H1 (cell line): ENCODE results near the gene CHST13. TPM values are rescaled to one million over a fixed set of nuclear protein-coding genes. Genes with fewer than 3 reads are reported as not detected.
A peak's percentile ranks its signal among the peaks of the same experiment; 100 is the strongest.

Experiments
- CTCF ChIA-PET: fragments of 300-600 bp; sonication (Branson Sonifier 250); formaldehyde crosslinking; loops from one replicate; lab custom pipeline; 2021; ENCODE audit not compliant: partially characterized antibody; lab: Charles Lee
- POLR2A ChIA-PET: fragments of 300-600 bp; sonication (Branson Sonifier 250); formaldehyde crosslinking; loops from one replicate; lab custom pipeline; 2021; ENCODE audit warnings: inconsistent platforms; ENCODE audit not compliant: partially characterized antibody; lab: Charles Lee
- DNase-seq, 2 experiments: peaks; one replicate each; pipeline versions ENCODE4 v3.0.0 to v3.0.0-alpha.2; 2010 to 2022; ENCODE audit warnings: low spot score in 2 of 2, low read depth in 1 of 2, mixed read lengths in 1 of 2
- FAIRE-seq: peaks from 2 replicates; lab custom pipeline; 2011; peaks lifted over from hg19 to GRCh38; lab: Jason Lieb, UNC
- H2AFZ ChIP-seq: 2 replicates; pipeline ENCODE4 v1.8.1; 2012; ENCODE audit warnings: low read length, inconsistent platforms
- H2AK5ac ChIP-seq: 2 replicates; pipeline ENCODE4 v1.6.1; 2013; ENCODE audit warnings: low read depth, low read length
- H2BK120ac ChIP-seq: replicated peaks from 2 replicates; pipeline ENCODE3; 2013; ENCODE audit warnings: low read depth, low read length, inconsistent platforms
- H2BK12ac ChIP-seq: 2 replicates; pipeline ENCODE4 v1.6.1; 2013; ENCODE audit warnings: low read depth, low read length
- H2BK15ac ChIP-seq: 2 replicates; pipeline ENCODE4 v1.6.1; 2013; ENCODE audit warnings: low read length
- H2BK20ac ChIP-seq: 2 replicates; pipeline ENCODE4 v1.6.1; 2013; ENCODE audit warnings: low read length
- H2BK5ac ChIP-seq: 2 replicates; pipeline ENCODE4 v1.6.1; 2013; ENCODE audit warnings: low read depth, low read length
- H3K14ac ChIP-seq: 2 replicates; pipeline ENCODE4 v1.6.1; 2013; ENCODE audit warnings: inconsistent platforms; ENCODE audit not compliant: insufficient read length
- H3K18ac ChIP-seq: 2 replicates; pipeline ENCODE4 v1.6.1; 2013; ENCODE audit warnings: low read length; ENCODE audit errors: extremely low read depth
- H3K23ac ChIP-seq: 2 replicates; pipeline ENCODE4 v1.6.1; 2013; ENCODE audit warnings: inconsistent platforms; ENCODE audit not compliant: insufficient read length
- H3K23me2 ChIP-seq: 2 replicates; pipeline ENCODE4 v1.6.1; 2013; ENCODE audit warnings: low read depth, low read length
- H3K27ac ChIP-seq: 2 replicates; pipeline ENCODE4 v1.6.1; 2011; ENCODE audit warnings: low read depth, low read length, inconsistent platforms
- H3K27me3 ChIP-seq, 4 experiments: replicated peaks in 1 of 4; 1 replicate in 1 of 4; 2 replicates in 3 of 4; pipeline versions ENCODE4 v1.6.1 to v1.8.1; 2011 to 2013; ENCODE audit warnings: low read length in 3 of 4, mild to moderate bottlenecking in 3 of 4, inconsistent platforms in 2 of 4, mixed read lengths in 2 of 4, moderate library complexity in 1 of 4; ENCODE audit not compliant: control insufficient read depth in 3 of 4, insufficient read depth in 3 of 4; ENCODE audit errors: extremely low read depth in 1 of 4
- H3K36me3 ChIP-seq, 4 experiments: 2 replicates each; pipeline versions ENCODE4 v1.6.1 to v1.8.1; 2011 to 2013; ENCODE audit warnings: mild to moderate bottlenecking in 4 of 4, low read length in 3 of 4, moderate library complexity in 2 of 4, control low read depth in 1 of 4, inconsistent platforms in 1 of 4; ENCODE audit not compliant: insufficient read depth in 4 of 4, control insufficient read depth in 2 of 4
- H3K4ac ChIP-seq: replicated peaks from 2 replicates; pipeline ENCODE3; 2013; ENCODE audit warnings: low read length, low read depth, mixed read lengths, inconsistent platforms; ENCODE audit not compliant: insufficient read length
- H3K4me1 ChIP-seq, 4 experiments: replicated peaks in 1 of 4; 1 replicate in 1 of 4; 2 replicates in 3 of 4; pipeline versions ENCODE4 v1.6.1 to v1.8.1; 2011 to 2013; ENCODE audit warnings: low read length in 3 of 4, inconsistent platforms in 2 of 4, mixed read lengths in 1 of 4; ENCODE audit not compliant: insufficient read depth in 4 of 4, control insufficient read depth in 3 of 4
- H3K4me2 ChIP-seq, 2 experiments: 2 replicates each; pipeline versions ENCODE4 v1.6.1 to v1.8.1; 2011 to 2013; ENCODE audit warnings: low read depth in 2 of 2, low read length in 2 of 2, control low read depth in 1 of 2, inconsistent platforms in 1 of 2, mild to moderate bottlenecking in 1 of 2; ENCODE audit not compliant: insufficient read depth in 1 of 2
- H3K4me3 ChIP-seq, 4 experiments: fragments of 200-600, 300-600 bp in 1 of 4; sonication (generic), shearing (Covaris generic), sonication (Bioruptor Twin) in 1 of 4; 2 replicates each; pipeline versions ENCODE4 v1.5.1 to v1.8.1; 2011 to 2016; ENCODE audit warnings: low read length in 4 of 4, low read depth in 3 of 4, control low read depth in 2 of 4, inconsistent platforms in 2 of 4, mild to moderate bottlenecking in 2 of 4, mixed read lengths in 1 of 4, moderate library complexity in 1 of 4; ENCODE audit not compliant: insufficient read depth in 2 of 4; ENCODE audit errors: extremely low read depth in 1 of 4
- H3K56ac ChIP-seq: replicated peaks from 2 replicates; pipeline ENCODE3; 2013; ENCODE audit warnings: low read depth, mild to moderate bottlenecking, mixed read lengths, low read length, inconsistent platforms; ENCODE audit not compliant: insufficient read length
- H3K79me1 ChIP-seq: 2 replicates; pipeline ENCODE4 v1.6.1; 2013; ENCODE audit warnings: low read depth, low read length, control low read depth
- H3K79me2 ChIP-seq, 2 experiments: 2 replicates each; pipeline versions ENCODE4 v1.6.1 to v1.8.1; 2012 to 2013; ENCODE audit warnings: low read length in 2 of 2, mild to moderate bottlenecking in 2 of 2, inconsistent platforms in 1 of 2; ENCODE audit not compliant: insufficient read depth in 2 of 2, control insufficient read depth in 1 of 2
- H3K9ac ChIP-seq, 4 experiments: replicated peaks in 1 of 4; 1 replicate in 1 of 4; 2 replicates in 3 of 4; pipeline versions ENCODE4 v1.6.1 to v1.8.1; 2011 to 2013; ENCODE audit warnings: low read depth in 3 of 4, low read length in 3 of 4, control low read depth in 2 of 4, mild to moderate bottlenecking in 2 of 4, moderate library complexity in 2 of 4, inconsistent platforms in 1 of 4; ENCODE audit errors: extremely low read depth in 1 of 4
- H3K9me3 ChIP-seq, 2 experiments: 2 replicates each; pipeline versions ENCODE4 v1.6.1 to v1.8.1; 2012 to 2013; ENCODE audit warnings: mild to moderate bottlenecking in 2 of 2, moderate library complexity in 2 of 2, control low read depth in 1 of 2, inconsistent platforms in 1 of 2, low read depth in 1 of 2, low read length in 1 of 2, mixed read lengths in 1 of 2; ENCODE audit not compliant: insufficient read depth in 2 of 2
- H4K20me1 ChIP-seq, 2 experiments: replicated peaks in 1 of 2; 2 replicates each; pipeline versions ENCODE3 to v1.8.1; 2011 to 2013; ENCODE audit warnings: inconsistent platforms in 2 of 2, low read length in 2 of 2, mild to moderate bottlenecking in 1 of 2; ENCODE audit not compliant: insufficient read depth in 2 of 2, control insufficient read depth in 1 of 2
- H4K5ac ChIP-seq: 2 replicates; pipeline ENCODE4 v1.6.1; 2013; ENCODE audit warnings: low read length, low read depth, mixed read lengths, inconsistent platforms; ENCODE audit not compliant: insufficient read length
- H4K8ac ChIP-seq: 2 replicates; pipeline ENCODE4 v1.8.0; 2013; ENCODE audit warnings: mild to moderate bottlenecking, moderate library complexity, low read length, inconsistent platforms; ENCODE audit not compliant: insufficient read depth; ENCODE audit errors: extremely low read depth
- H4K91ac ChIP-seq: replicated peaks from 2 replicates; pipeline ENCODE3; 2013; ENCODE audit warnings: low read length, mixed read lengths, inconsistent platforms; ENCODE audit not compliant: insufficient read length
- BCL11A ChIP-seq, 2 experiments: IDR thresholded peaks; one replicate each; pipeline ENCODE4 v1.6.1; 2011; ENCODE audit warnings: low read depth in 2 of 2, low read length in 2 of 2, mild to moderate bottlenecking in 2 of 2
- SIN3A ChIP-seq, 2 experiments: IDR thresholded peaks in 1 of 2; conservative IDR thresholded peaks in 1 of 2; 2 replicates each; pipeline ENCODE4 v1.6.1; 2011 to 2012; ENCODE audit warnings: low read length in 2 of 2, improper control_type of control experiment in 1 of 2, low read depth in 1 of 2, mild to moderate bottlenecking in 1 of 2
- WGBS, 2 experiments: shearing (Covaris generic) in 1 of 2; methylation state at CpG; one replicate each; pipeline versions ENCODE4 v1.1.6 to v1.1.7; 2013 to 2015; ENCODE audit warnings: low lambda C conversion rate in 2 of 2, mixed read lengths in 2 of 2, inconsistent platforms in 1 of 2, low coverage in 1 of 2, missing lambda C conversion rate in 1 of 2; ENCODE audit not compliant: insufficient replicate concordance in 2 of 2, insufficient coverage in 1 of 2, insufficient read length in 1 of 2; ENCODE audit errors: extremely low coverage in 1 of 2, missing lambda C conversion rate in 1 of 2; 5-methylcytosine and 5-hydroxymethylcytosine counted together
- polyA plus RNA-seq, 7 experiments: library from polyadenylated mRNA; depleted of rRNA in 3 of 7; stranded (reverse) in 5 of 7; unstranded in 2 of 7; fragments of >200 nt in 5 of 7; fragments of 200-250 nt in 2 of 7; gene quantifications; 1 replicate in 5 of 7; 2 replicates in 1 of 7; 4 replicates in 1 of 7; pipeline versions ENCODE4 v1.2.1 to v1.2.3, GENCODE V29; 2011 to 2013; ENCODE audit warnings: missing spikeins in 2 of 7, mixed read lengths in 2 of 7
- total RNA-seq: library from RNA; stranded (reverse); fragmentation: NEBNext Ultra II Directional; extraction: Animal tissue kit (Norgen Biotek cat#: 25700); gene quantifications from 2 replicates; pipeline ENCODE4 v1.2.1, GENCODE V29; 2021

CHST13 gene
- total and polyA plus RNA-seq, 2 of the 8 experiments (the other 6 are each of a cell fraction or from before 2014, with no cell fraction given) = 5.4 to 11.7 TPM

DNA sequence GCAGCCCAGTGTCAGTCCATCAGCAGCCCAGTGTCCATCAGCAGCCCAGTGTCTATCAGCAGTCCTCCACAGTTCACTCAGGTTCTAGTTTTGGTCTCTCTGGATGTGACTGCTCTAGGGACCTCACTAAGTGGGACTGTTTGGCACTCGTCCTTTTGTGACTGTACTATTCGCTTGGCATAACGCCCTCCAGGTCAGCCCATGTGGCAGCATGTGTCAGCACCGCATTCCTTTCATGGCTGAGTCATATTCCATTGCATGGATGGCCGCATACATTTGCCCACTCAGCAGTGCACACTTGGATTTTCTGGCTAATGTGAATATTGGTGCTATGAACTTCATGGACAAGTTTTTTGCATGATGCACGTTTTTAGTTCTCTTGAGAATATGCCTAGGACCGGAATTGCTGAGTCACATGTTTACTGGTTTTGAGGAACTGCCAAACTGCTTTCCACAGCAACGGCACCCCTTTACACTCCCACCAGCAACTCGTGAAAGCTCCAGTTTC lies 16.4 kb downstream of the CHST13 start:
- Histone ChIP-seq H3K36me3 (no peaks in the 10 kb centered on the region; a peak in 1 of 8 replicates), H4K91ac (no peak overlapping the region), H3K79me1 (no peaks in the 10 kb centered on the region), H2BK5ac (no peak overlapping the region), H2BK12ac (no peak overlapping the region), H2AFZ (no peak overlapping the region), H3K14ac (no peak overlapping the region), H3K4me2 (no peak overlapping the region), H4K5ac (no peak overlapping the region), H3K23me2 (peaks cover 7% of the 10 kb centered on the region; the same call in 1 of the 2 replicates), H3K4me1 (no peaks in the 10 kb centered on the region), H3K27me3 (peaks cover 0 to 5% (median 2%) of the 10 kb centered on the region in 4 experiments; a peak in 1 of 7 replicates), H2BK120ac (no peak overlapping the region), H3K18ac (no peak overlapping the region), H3K9ac (no peak overlapping the region), H4K8ac (no peak overlapping the region), H2BK20ac (no peak overlapping the region), H3K9me3 (no peaks in the 10 kb centered on the region), H4K20me1 (peaks cover 0 to 5% of the 10 kb centered on the region in 2 experiments), H3K23ac (no peak overlapping the region)
- no peak for DNase-seq
- POLR2A ChIA-PET = no interaction called here
- WGBS, 2 experiments = 84% methylated on average over 9 of the region's 9 CpGs; no CpG with 5 or more reads in 1 of the 2 experiments
- CTCF ChIA-PET = no interaction called here
- TF ChIP-seq BCL11A (IDR thresholded peaks at IDR 0.05; ENCODE audit: low read depth in 2 of 2, low read length in 2 of 2) (no peak), SIN3A (conservative IDR thresholded peaks at IDR 0.05 in 1 of 2, IDR thresholded peaks at IDR 0.05 in 1 of 2; ENCODE audit: low read depth in 1 of 2, low read length in 2 of 2) (no peak)
- TF ChIP-seq, all 59 proteins: peak for 0
- Histone ChIP-seq H2BK15ac (no peak overlapping the region), H3K79me2 (no peaks in the 10 kb centered on the region), H3K4me3 (no peak overlapping the region), H3K56ac (no peak overlapping the region), H2AK5ac (peak overlapping the region; percentile 17; the same call in 1 of the 2 replicates), H3K4ac (no peak overlapping the region), H3K27ac (no peak overlapping the region)
- FAIRE-seq = no peak
